Measurements from ENCODE around the gene NMT1. TPM values are rescaled to one million over a fixed set of nuclear protein-coding genes. Genes with fewer than 3 reads are reported as not detected.

Gene NMT1
- total and polyA plus RNA-seq, 2 of the 13 experiments (the other 11 are each of a cell fraction or from before 2014, with no cell fraction given): 75.7 to 142 TPM

DNA sequence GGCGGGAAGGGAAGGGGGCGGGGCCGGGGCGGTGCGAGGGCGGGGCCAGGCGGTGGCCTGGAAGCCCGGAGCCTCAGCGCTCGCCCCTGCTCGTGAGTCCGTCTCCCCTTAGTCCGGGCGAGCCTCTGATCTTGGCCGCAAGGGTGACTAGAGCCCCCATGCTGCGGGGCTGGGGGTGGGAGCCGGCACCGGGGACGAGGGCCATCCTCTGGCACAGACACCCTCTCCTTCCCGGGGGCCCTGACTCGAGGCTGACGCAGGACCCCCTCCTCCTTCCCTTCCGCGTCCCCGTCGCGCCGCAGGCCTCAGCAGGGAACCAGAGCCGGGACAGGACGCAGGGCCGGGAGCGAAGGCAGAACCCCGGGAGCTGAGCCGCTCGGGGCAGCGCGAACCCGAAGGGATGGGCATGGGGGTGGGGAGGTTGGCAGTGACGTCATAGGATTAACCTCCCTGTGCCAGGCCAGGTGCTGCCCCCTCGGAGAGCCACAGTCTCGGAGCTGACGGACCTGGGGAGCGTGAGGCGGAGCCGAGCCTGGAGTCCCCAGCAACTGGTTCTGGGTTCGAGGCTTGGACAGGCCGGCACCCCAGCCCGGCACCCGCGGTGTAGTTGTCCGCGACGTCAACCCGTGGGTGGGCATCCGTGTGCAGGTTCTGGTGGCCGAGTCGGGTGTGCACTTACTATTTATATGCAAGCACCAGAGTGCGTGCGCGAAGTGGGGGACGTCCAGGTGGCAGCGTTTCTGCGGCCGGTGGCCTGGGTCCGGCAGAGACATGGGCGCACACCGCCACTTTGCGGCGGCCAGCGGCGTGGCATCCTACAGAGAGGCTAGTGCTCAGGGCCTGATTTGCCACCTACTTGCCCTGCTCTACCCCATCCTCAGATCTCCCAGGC, 71.7 kb downstream of the NMT1 start (continued):
- TF ChIP-seq KIAA2018 (CRISPR knock-in tag; IDR thresholded peaks at IDR 0.05; ENCODE audit: borderline replicate concordance) (no peak), ZSCAN5A (CRISPR knock-in tag; IDR thresholded peaks at IDR 0.05; ENCODE audit: borderline replicate concordance) (no peak), ZNF512B (CRISPR knock-in tag; IDR thresholded peaks at IDR 0.05; ENCODE audit: borderline replicate concordance) (no peak), MLX (CRISPR knock-in tag; IDR thresholded peaks at IDR 0.05) (0 out of 2 replicates have a peak, but pooled peaks have one; percentile 9), ZNF569 (CRISPR knock-in tag; IDR thresholded peaks at IDR 0.05; ENCODE audit: borderline replicate concordance) (no peak), EZH2 (conservative IDR thresholded peaks at IDR 0.05; ENCODE audit: low read depth, low read length) (no peak), ZNF660 (CRISPR knock-in tag; IDR thresholded peaks at IDR 0.05; ENCODE audit: borderline replicate concordance, low read depth) (no peak; the same call in 1 of the 2 replicates), CHD2 (IDR thresholded peaks at IDR 0.05; ENCODE audit: low read depth, low read length) (no peak), RELA (CRISPR knock-in tag; IDR thresholded peaks at IDR 0.05) (0 out of 2 replicates have a peak, but pooled peaks have one; percentile 54), RAD21 (CRISPR knock-in tag; IDR thresholded peaks at IDR 0.05) (peak; percentile 90)
- TF ChIP-seq, protein P1, sequence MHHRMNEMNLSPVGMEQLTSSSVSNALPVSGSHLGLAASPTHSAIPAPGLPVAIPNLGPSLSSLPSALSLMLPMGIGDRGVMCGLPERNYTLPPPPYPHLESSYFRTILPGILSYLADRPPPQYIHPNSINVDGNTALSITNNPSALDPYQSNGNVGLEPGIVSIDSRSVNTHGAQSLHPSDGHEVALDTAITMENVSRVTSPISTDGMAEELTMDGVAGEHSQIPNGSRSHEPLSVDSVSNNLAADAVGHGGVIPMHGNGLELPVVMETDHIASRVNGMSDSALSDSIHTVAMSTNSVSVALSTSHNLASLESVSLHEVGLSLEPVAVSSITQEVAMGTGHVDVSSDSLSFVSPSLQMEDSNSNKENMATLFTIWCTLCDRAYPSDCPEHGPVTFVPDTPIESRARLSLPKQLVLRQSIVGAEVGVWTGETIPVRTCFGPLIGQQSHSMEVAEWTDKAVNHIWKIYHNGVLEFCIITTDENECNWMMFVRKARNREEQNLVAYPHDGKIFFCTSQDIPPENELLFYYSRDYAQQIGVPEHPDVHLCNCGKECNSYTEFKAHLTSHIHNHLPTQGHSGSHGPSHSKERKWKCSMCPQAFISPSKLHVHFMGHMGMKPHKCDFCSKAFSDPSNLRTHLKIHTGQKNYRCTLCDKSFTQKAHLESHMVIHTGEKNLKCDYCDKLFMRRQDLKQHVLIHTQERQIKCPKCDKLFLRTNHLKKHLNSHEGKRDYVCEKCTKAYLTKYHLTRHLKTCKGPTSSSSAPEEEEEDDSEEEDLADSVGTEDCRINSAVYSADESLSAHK (CRISPR knock-in tag; IDR thresholded peaks at IDR 0.05; ENCODE audit: borderline replicate concordance): no peak

All from HepG2 (cell line).